Activated T-helper 1 cell treated with anti-CD3 and anti-CD28 coated beads, Interleukin-12 subunit alpha, Interleukin-12 subunit beta, Interleukin-2, Interleukin-4 antibody, amounts not matched to agents 30 ng/mL and 10 ng/mL and 1 ng/mL, durations not matched to agents 14 hours and 24 hours and 36 hours (primary cell): Measurements from ENCODE around the gene SPO11. TPM values are rescaled to one million over a fixed set of nuclear protein-coding genes. Genes with fewer than 3 reads are reported as not detected.
A peak's percentile ranks its signal among the peaks of the same experiment; 100 is the strongest.

Experiments
- DNase-seq: peaks from one replicate; pipeline ENCODE4 v3.0.0; 2021; ENCODE audit warnings: low spot score
- H3K27ac Mint-ChIP-seq: one replicate; pipeline ENCODE4 v1.8.0; 2021; ENCODE audit warnings: mild to moderate bottlenecking, mixed read lengths
- H3K27me3 Mint-ChIP-seq: one replicate; pipeline ENCODE4 v1.8.0; 2022; ENCODE audit warnings: mild to moderate bottlenecking, moderate library complexity, mixed read lengths; ENCODE audit not compliant: insufficient read depth
- H3K36me3 Mint-ChIP-seq: one replicate; pipeline ENCODE4 v1.8.0; 2021; ENCODE audit warnings: low read depth, mixed read lengths
- H3K4me1 Mint-ChIP-seq: one replicate; pipeline ENCODE4 v1.8.0; 2021; ENCODE audit warnings: low read depth, mixed read lengths
- H3K4me3 Mint-ChIP-seq: one replicate; pipeline ENCODE4 v1.8.0; 2021; ENCODE audit warnings: mild to moderate bottlenecking, moderate library complexity, mixed read lengths
- H3K9me3 Mint-ChIP-seq: one replicate; pipeline ENCODE4 v1.8.0; 2021; ENCODE audit warnings: mixed read lengths
- intact Hi-C: fragments of 100-400 bp; cut with micrococcal nuclease; formaldehyde crosslinking; loops from one replicate; pipeline ENCODE4 v1.15.1; 2024
- total RNA-seq: library from RNA; stranded (reverse); gene quantifications from 2 replicates; pipeline ENCODE4 v1.2.3, GENCODE V29; 2022

The SPO11 gene
- total RNA-seq, 1 donor from 2014 or later: not detected

- peaks cover 32% of the 10 kb centered on the region for H3K4me1 Mint-ChIP-seq
- peaks cover 2% of the 10 kb centered on the region for H3K27me3 Mint-ChIP-seq
- peak within 1 kb of the TSS; percentile 89 for H3K27ac Mint-ChIP-seq
- peak within 1 kb of the TSS; percentile 96 for H3K4me3 Mint-ChIP-seq
- H3K36me3 Mint-ChIP-seq: peaks cover 35% of the 10 kb centered on the region
- peak; percentile 89 for DNase-seq
- no peaks in the 10 kb centered on the region for H3K9me3 Mint-ChIP-seq
- intact Hi-C loops: loop anchor here (1.0 to 2.0 kb wide), 5 partner anchors 38 to 959 kb away; partner anchors contain the start of genes AURKA, CSTF1 and PMEPA1
Measured at GRCh38 chr20:57351042-57351783, 21.6 kb downstream of the SPO11 start, which contains the start of gene RAE1. TSS of gene RAE1 (plus strand) at chr20:57351255. CDS start at chr20:57354039, 2,784 bp downstream.

DNA sequence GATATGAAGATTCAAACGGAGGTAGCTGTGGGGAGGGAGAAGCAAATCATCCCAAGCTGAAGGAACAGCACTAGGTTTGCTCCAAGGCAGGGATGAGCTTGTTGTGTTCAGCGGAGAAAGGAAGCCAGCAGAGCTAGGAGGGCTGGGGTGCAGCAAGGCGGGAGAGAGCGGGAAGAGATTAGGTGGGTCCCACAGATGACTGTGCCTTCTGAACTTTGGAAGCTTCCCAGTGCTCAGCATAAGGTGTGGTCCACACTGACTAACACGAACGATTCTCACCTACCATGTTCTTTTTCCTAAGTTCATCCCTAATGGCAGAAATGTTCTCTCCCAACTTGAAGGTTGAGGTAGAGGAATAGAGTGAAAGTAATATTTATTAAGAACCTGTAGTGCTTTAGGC lies 22.7 kb downstream of the SPO11 start:
- H3K36me3 Mint-ChIP-seq: peaks cover 39% of the 10 kb centered on the region
- peaks cover 31% of the 10 kb centered on the region for H3K4me1 Mint-ChIP-seq
- H3K27ac Mint-ChIP-seq: no peak overlapping the region
- H3K27me3 Mint-ChIP-seq: peaks cover 2% of the 10 kb centered on the region
- no peak for DNase-seq
- intact Hi-C loops: no loop called here
- peak overlapping the region; percentile 96 for H3K4me3 Mint-ChIP-seq
- H3K9me3 Mint-ChIP-seq: no peaks in the 10 kb centered on the region

- intact Hi-C loops: no loop called here
- DNase-seq: no peak
- Mint-ChIP-seq H3K36me3 (peaks cover 39% of the 10 kb centered on the region), H3K27me3 (no peaks in the 10 kb centered on the region), H3K27ac (no peak overlapping the region), H3K4me1 (peaks cover 24% of the 10 kb centered on the region), H3K9me3 (no peaks in the 10 kb centered on the region), H3K4me3 (peak overlapping the region; percentile 38)
Measured at GRCh38 chr20:57353351-57353750, 23.7 kb downstream of the SPO11 start.

GRCh38 chr20:57361517-57361916 lies 31.9 kb downstream of the SPO11 start:
- H3K27ac Mint-ChIP-seq: no peak overlapping the region
- no peak for DNase-seq

GRCh38 chr20:57364451-57364850 lies 34.8 kb downstream of the SPO11 start:
- no peaks in the 10 kb centered on the region for H3K27me3 Mint-ChIP-seq
- no peak for DNase-seq
- no peak overlapping the region for H3K27ac Mint-ChIP-seq
- no peak overlapping the region for H3K4me3 Mint-ChIP-seq
- no peaks in the 10 kb centered on the region for H3K9me3 Mint-ChIP-seq
- H3K4me1 Mint-ChIP-seq: no peaks in the 10 kb centered on the region
- intact Hi-C loops: no loop called here
- peaks cover 30% of the 10 kb centered on the region for H3K36me3 Mint-ChIP-seq

More at GRCh38 chr20:57361517-57361916, 31.9 kb downstream of the SPO11 start:
- intact Hi-C loops: no loop called here
- Mint-ChIP-seq H3K36me3 (peaks cover 18% of the 10 kb centered on the region), H3K4me3 (no peak overlapping the region), H3K4me1 (no peaks in the 10 kb centered on the region), H3K27me3 (no peaks in the 10 kb centered on the region), H3K9me3 (no peaks in the 10 kb centered on the region)

DNA sequence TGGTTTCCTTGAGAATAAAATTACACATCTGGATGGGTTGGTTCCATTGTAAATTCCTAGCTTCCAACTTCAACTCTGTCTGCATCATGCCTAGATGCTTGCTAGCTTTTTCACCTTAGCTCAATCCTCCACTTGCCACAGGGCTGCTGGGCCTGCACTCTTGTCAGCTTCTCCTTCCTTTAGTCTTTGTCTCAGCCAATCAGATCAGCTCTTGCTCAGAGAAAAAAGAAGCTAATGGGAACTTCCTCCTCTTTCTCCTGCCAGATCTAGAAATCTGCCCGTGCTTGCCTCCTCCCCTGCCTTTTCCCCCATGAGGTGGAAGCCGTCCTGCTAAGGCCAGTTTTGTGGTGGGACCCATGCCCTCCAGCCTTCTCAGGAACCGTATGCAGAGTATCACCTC lies 40.0 kb downstream of the SPO11 start:
- no peaks in the 10 kb centered on the region for H3K27me3 Mint-ChIP-seq
- no peak overlapping the region for H3K4me3 Mint-ChIP-seq
- H3K27ac Mint-ChIP-seq: no peak overlapping the region
- H3K36me3 Mint-ChIP-seq: peaks cover 60% of the 10 kb centered on the region
- no peak for DNase-seq
- no peaks in the 10 kb centered on the region for H3K9me3 Mint-ChIP-seq
- H3K4me1 Mint-ChIP-seq: peaks cover 6% of the 10 kb centered on the region
- intact Hi-C loops: no loop called here

GRCh38 chr20:57370316-57370715 lies 40.7 kb downstream of the SPO11 start:
- peaks cover 63% of the 10 kb centered on the region for H3K36me3 Mint-ChIP-seq
- H3K27me3 Mint-ChIP-seq: no peaks in the 10 kb centered on the region
- H3K4me3 Mint-ChIP-seq: no peak overlapping the region
- intact Hi-C loops: no loop called here
- H3K27ac Mint-ChIP-seq: no peak overlapping the region
- no peak for DNase-seq
- H3K4me1 Mint-ChIP-seq: peaks cover 6% of the 10 kb centered on the region
- no peaks in the 10 kb centered on the region for H3K9me3 Mint-ChIP-seq

DNA sequence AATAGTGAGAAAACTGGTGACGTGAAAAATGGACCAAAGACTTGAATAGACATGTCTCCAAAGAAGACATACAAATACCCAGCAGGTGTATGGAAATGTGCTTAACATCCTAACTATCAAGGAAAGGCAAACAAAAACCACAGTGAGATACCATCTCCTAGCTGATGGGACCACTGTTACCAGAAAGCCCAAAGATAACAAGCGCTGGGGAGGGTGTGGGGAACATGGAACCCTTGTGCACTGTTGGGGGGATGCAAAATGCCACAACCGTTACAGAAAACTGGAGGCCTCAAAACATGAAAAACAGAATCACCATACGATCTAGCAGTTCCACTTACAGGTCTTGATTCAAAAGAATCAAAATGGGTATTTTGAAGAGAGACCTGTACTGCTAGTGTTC lies 41.8 kb downstream of the SPO11 start:
- intact Hi-C loops: no loop called here
- Mint-ChIP-seq H3K36me3 (peaks cover 67% of the 10 kb centered on the region), H3K4me3 (no peak overlapping the region), H3K27me3 (no peaks in the 10 kb centered on the region), H3K9me3 (no peaks in the 10 kb centered on the region), H3K27ac (no peak overlapping the region), H3K4me1 (peaks cover 6% of the 10 kb centered on the region)
- no peak for DNase-seq

DNA sequence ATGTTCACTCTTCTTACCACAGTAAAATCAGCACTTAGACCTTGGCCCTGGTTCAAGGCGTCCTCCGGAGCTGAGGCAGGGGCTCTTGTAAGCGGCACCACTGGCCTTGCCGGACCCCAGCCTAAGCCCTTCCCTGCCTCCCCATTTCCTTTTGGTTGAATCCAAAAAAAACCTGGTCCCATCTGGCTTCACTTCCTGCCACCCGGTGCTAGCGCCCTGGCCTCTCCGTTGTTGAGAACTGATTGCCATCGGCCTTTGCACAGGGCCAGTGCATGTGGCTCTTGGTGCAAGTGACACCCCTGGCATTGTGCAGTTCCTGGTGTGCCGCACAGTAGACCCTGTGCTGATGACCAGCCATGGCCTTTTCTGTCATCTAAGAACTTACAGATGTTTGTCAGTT lies 42.6 kb downstream of the SPO11 start:
- Mint-ChIP-seq H3K9me3 (no peaks in the 10 kb centered on the region), H3K4me1 (peaks cover 6% of the 10 kb centered on the region), H3K36me3 (peaks cover 69% of the 10 kb centered on the region), H3K4me3 (no peak overlapping the region), H3K27ac (peak overlapping the region; percentile 34), H3K27me3 (no peaks in the 10 kb centered on the region)
- no peak for DNase-seq
- intact Hi-C loops: no loop called here

DNA sequence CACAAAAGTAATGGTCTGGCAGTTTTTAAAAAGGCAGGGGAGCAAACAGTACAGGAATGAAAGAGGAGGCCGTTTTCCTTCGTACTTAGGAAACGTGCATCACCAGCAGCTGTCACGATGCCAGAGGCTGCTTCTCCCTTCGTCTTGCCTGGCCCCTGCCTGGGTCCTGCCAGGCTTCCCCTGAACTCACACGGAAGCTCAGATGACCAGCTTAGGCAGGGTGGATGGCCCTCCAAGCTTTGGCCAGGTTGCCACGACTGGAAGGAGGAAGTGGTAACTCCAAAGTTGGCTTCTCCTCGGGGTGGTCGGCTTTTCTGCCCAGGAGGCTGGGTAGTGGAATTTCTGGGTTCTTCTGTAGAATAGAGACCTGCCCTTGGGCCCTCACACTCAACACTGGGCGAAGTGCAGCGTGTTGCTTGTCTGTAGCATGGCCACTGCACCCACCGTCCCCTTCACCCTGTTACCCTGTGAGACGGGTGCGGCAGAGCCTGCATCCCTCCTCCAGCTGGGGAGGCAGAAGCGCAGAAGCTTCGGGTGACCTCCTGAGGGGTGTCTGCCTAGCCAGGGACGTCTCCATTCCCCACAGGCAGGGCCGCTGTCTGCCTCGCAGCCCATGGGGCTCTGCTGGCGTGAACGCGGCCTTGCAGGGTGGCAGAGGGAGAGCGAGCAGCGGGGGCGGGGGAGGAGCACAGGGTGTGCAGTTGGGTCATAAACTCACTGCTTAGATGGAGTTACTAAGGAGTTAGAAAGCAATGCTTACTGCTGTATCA lies 43.2 kb downstream of the SPO11 start:
- peaks cover 6% of the 10 kb centered on the region for H3K4me1 Mint-ChIP-seq
- no peaks in the 10 kb centered on the region for H3K9me3 Mint-ChIP-seq
- H3K36me3 Mint-ChIP-seq: peaks cover 72% of the 10 kb centered on the region
- H3K27me3 Mint-ChIP-seq: no peaks in the 10 kb centered on the region
- intact Hi-C loops: no loop called here
- H3K27ac Mint-ChIP-seq: no peak overlapping the region
- no peak overlapping the region for H3K4me3 Mint-ChIP-seq
- DNase-seq: no peak

GRCh38 chr20:57374343-57374930 lies 44.8 kb downstream of the SPO11 start:
- intact Hi-C loops: no loop called here
- H3K4me1 Mint-ChIP-seq: peaks cover 6% of the 10 kb centered on the region
- no peak for DNase-seq
- no peak overlapping the region for H3K27ac Mint-ChIP-seq
- no peaks in the 10 kb centered on the region for H3K9me3 Mint-ChIP-seq
- peaks cover 65% of the 10 kb centered on the region for H3K36me3 Mint-ChIP-seq
- H3K27me3 Mint-ChIP-seq: no peaks in the 10 kb centered on the region
- no peak overlapping the region for H3K4me3 Mint-ChIP-seq

DNA sequence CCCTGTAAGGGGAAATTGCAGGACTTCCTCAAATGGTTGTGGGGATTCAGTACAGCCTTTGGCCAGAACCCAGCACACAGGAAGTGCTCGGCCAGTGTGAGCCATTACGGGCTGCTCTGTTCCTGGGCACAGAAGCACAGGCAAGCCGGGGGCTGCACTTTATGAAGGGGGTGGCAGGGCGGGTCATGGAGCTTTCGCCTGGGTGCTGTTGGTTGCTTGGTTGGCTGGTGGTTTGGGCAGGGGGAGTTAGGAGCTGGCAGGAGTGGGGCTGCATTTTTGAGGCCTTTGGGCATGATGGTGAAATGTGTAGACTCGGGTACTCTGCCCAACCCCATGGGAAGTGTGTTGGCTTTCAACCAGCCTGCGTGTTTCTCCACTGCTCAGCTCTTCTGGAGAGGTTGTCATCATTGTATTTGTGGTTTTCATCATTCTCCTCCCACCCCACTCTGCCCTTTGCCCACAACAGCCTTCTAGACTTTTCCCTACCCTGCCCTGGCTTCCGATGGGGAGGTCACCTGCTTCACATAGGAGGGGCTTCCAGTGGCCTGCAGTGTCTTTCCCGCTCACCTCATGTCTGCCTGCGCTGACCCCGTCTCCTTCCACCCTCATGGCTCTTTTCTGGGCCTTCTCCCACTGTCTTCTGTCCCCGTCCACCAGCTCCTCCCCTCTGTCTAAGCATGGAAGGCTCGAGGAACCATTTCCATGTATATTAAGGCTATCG lies 45.5 kb downstream of the SPO11 start:
- Mint-ChIP-seq H3K27ac (no peak overlapping the region), H3K36me3 (peaks cover 58% of the 10 kb centered on the region), H3K27me3 (no peaks in the 10 kb centered on the region), H3K4me3 (no peak overlapping the region), H3K4me1 (peaks cover 6% of the 10 kb centered on the region), H3K9me3 (no peaks in the 10 kb centered on the region)
- DNase-seq: no peak
- intact Hi-C loops: no loop called here
